Stimulated activated CD8-positive, alpha-beta memory T cell treated with anti-CD3 and anti-CD28 coated beads, Interleukin-7, amount 100 ng/mL, for 4 hours (primary cell): Measurements from ENCODE around the gene BICC1.

Experiments
- DNase-seq, 2 donors: peaks; one replicate each; pipeline ENCODE4 v3.0.0-alpha.2; 2020; ENCODE audit warnings: low read depth in 2 of 2

The BICC1 gene

GRCh38 chr10:58599927-58600553 lies 87.4 kb downstream of the BICC1 start:
- no peak for DNase-seq

GRCh38 chr10:58608351-58608750 lies 95.7 kb downstream of the BICC1 start:
- no peak for DNase-seq

DNA sequence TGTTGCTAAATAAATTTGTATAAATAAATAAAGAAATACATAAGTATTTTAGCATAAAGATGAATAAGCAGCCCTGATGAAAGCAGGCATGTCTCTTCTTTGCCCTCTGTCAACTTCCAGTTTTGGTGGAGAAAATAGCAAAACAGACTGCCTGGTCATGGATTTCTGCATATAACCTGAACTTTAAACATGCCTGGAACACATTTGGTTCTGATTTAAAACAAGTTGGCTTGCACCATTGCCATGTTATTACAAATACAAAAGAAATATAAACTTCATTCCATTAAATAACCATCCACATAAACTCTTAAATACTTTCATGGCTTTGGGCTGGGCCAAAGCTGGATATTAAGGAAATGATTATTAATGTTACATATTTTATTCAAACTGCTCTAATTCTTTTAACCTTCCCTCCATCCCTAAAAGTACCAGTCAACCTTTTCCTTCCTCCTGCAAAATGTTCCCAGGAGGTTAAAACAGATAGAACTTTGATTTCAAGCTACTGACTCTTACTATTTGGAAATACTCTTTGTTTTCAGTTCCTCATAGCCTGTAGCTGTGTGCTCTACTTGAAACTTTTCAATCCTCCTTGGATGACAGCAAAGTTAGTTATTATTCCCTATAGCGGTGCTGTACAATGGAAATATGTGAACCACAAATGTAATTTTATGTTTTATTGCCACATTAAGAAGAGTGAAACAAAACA lies 96.3 kb downstream of the BICC1 start:
- no peak for DNase-seq

DNA sequence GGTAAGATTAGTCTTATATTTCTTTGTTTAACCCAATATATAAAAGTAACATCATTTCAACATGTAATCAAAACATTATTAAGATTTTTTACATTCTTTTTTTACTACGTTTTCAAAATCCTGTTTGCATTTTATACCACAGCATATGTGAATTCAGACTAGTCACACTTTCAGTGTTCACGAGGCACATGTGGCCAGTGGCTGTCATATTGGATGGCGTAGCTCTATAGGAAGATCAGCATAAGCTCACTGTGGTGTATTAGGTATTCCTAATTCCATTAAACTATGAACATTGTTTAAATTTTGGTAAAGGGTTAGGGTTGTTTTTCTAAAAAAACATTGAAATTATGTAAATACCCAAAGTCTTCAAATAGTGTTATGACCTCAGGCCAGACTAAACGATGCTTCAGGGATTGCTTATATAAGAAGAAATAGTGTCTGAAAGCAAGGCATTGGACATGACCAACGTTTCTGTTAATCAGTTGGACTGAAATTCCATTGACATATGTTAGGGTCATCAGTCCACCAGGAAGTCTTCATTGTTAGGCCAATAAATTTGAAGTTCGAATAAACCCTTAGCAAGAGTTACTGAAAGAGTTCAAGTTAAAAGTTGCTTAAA lies 97.0 kb downstream of the BICC1 start:
- DNase-seq = no peak

GRCh38 chr10:58615237-58615935 lies 102.7 kb downstream of the BICC1 start:
- no peak for DNase-seq

GRCh38 chr10:58618158-58618676 lies 105.5 kb downstream of the BICC1 start:
- DNase-seq = no peak

DNA sequence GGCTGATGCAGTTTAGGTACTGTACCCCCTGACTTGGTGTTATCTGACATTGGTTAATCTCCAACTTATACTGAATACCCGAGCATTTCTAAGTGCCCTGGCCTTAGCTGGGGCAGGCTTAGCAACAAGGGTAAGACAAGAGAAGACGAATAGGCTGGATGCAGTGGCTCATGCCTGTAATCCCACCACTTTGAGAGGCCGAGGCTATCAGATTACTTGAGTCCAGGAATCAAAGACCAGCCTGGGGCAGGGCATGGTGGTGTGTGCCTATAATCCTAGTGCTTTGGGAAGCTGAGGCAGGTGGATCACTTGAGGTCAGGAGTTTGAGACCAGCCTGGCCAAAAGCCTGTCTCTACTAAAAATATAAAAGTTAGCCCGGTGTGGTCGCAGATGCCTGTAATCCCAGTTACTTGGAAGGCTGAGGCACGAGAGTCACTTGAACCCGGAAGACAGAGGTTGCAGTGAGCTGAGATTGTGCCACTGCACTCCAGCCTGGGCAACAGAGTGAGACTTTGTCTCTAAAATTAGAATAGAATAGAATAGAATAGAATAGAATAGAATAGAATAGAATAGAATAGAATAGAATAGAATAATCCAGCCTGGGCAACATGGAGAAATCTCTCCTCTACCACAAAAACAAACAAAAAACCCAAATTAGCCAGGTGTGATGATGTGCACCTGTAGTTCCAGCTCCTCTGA lies 108.9 kb downstream of the BICC1 start:
- no peak for DNase-seq

GRCh38 chr10:58622246-58622645 lies 109.6 kb downstream of the BICC1 start:
- DNase-seq = no peak

DNA sequence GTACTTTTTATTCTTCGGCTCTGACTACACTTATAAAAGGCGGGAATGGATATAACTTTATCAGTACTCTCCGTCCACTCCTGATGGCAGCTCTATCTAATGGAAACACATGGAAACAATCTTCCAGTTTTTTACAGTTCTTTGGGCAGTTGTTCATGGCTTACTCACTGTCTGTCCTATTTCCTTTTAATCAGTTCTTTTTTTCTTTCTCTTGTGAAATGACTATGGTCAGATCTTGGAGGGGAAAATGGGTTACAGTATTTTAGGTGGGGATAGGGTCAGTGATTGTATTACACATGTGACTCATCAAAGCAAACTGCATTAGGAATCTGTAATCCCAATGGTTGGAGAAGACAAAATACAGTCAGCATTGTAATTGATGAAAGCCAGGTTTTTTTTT lies 112.4 kb downstream of the BICC1 start:
- no peak for DNase-seq

DNA sequence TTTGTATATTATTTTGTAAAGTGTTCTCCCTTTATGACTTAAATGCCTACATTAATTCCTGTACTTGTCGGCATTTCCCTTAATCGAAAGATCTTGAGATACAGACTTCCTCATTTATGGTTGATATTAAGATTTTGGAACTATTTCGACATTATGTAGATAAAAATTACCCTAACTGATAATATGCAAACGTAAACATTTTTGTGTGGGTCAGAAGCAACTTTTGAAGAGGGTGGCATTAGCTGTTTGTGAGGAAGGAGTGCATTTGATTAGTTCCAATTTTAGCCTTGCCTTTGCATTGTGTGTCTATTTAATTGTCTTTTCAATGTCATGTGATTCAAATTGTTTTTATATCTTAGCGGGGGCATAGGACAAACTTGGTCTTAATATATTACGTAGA lies 114.7 kb downstream of the BICC1 start:
- no peak for DNase-seq

DNA sequence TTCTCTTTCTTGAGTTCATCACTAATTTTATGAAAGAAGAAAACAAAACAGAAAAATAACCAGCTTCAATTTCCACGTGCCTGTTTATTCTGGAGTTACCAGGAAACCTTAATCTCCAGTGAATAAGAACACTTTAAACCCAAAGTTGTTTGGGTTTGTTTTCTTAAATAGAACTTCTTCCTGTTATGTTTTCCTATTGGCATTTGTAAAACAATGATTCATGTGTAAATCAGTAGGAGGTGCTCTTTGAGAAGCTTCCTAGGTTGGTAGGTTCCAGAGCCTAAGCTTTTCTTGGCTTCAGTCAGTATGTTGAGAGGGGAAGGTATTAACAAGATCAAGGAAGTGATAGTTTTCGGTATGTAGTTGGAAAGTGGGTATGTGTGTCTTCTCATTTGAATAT lies 119.0 kb downstream of the BICC1 start:
- DNase-seq = no peak

- DNase-seq = no peak
Observed at GRCh38 chr10:58632216-58632615, 119.5 kb downstream of the BICC1 start.

GRCh38 chr10:58637352-58637751 lies 124.7 kb downstream of the BICC1 start:
- DNase-seq = no peak

DNA sequence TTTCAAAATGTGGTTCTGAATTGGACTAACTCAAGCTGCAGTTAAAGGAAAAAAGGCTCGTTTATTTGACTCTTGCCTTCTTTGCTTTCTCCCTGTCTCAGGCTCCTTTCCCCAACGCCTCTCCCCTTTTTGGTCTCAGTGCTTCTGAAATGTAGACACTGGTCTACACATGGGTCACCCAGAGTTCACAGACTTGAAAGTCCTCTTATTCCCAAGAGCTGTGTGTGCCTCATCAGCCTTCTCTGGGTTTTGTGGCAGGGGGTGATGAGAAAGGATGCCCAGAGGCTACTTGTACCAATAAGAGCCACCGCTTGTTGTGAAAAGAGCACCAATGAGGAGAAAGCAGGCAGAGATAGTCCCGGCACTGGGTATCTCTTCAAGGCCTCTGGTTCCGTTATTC lies 125.7 kb downstream of the BICC1 start:
- no peak for DNase-seq

GRCh38 chr10:58641095-58641531 lies 128.4 kb downstream of the BICC1 start:
- no peak for DNase-seq

- no peak for DNase-seq
Observed at GRCh38 chr10:58641708-58642107, 129.0 kb downstream of the BICC1 start.

GRCh38 chr10:58642283-58642682 lies 129.6 kb downstream of the BICC1 start:
- no peak for DNase-seq

DNA sequence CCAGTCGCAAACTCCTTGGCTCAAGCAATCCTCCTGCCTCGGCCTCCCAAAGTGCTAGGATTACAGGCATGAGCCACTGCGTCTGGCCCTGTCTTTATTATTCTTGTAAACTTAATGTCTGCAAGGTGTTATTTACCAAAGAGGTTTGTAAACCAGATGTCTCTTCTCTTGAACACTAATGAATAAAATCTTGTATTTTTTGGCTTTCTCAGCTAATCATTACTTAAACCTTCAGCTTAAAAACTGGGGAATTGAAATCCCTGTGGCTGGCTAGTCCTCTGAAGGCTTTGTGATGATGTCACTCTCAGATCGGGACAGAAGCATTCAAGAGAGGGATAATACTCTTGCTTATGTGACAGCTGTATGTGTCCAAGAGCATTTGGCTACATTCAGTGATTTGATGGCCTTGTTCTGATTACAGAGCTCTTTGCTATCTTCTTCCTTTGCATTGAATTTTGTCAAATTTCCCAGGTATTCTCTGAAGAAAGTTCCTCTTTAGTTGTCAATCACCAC lies 130.3 kb downstream of the BICC1 start:
- no peak for DNase-seq

DNA sequence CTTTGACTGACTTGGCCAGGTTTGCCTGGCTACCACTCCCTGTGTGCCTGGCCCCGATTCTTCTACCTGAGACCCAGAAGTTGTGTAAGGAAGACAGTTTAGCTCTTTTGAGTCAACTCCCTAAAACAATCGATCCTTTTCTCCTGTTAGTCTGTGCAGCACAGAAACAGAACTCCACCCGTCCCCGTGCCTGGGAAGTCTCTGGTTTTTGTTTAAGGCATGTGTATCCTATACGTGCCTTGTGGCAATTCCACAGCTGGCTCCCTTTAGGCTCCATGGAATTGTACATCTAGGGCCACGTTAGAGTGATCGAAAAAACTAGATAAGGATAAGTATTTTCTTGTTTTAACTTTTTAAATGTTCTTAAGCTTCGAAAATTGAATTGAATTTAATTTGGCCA lies 131.6 kb downstream of the BICC1 start:
- DNase-seq = no peak

- no peak for DNase-seq
Observed at GRCh38 chr10:58645416-58646146, 132.9 kb downstream of the BICC1 start.
